IMR-90 (cell line): Measurements from ENCODE around the gene SLC38A8. TPM values are rescaled to one million over a fixed set of nuclear protein-coding genes. Genes with fewer than 3 reads are reported as not detected.

Experiments used
- ATAC-seq: fragments of 200-7000 bp; cut with Tn5 transposase; 2 replicates; pipeline ENCODE4 v1.9.1; 2020; ENCODE audit warnings: low read depth, mild to moderate bottlenecking, moderate library complexity
- BruUV-seq: library from RNA; stranded (reverse); fragments of 400-500 nt; replicated peaks from 2 replicates; lab custom pipeline; 2021; lab: Mats Ljungman, UMichigan
- CTCF ChIA-PET: fragments of 300-600 bp; formaldehyde crosslinking; extraction: SDS; loops from one replicate; lab custom pipeline; 2021; ENCODE audit warnings: antibody characterized with exemption; lab: Yijun Ruan, JAX
- POLR2A ChIA-PET: fragments of 300-600 bp; sonication (Branson Sonifier 250); formaldehyde crosslinking; loops from one replicate; lab custom pipeline; 2022; ENCODE audit warnings: antibody characterized with exemption; ENCODE audit not compliant: unreplicated experiment; lab: Charles Lee
- DNase-seq: peaks from one replicate; pipeline ENCODE4 v3.0.0; 2013
- H2AFZ ChIP-seq: replicated peaks from 2 replicates; pipeline ENCODE3; 2013; ENCODE audit warnings: low read length, mild to moderate bottlenecking; ENCODE audit not compliant: poor library complexity
- H2AK5ac ChIP-seq: 2 replicates; pipeline ENCODE4 v1.6.1; 2013; ENCODE audit warnings: low read depth, low read length, inconsistent platforms
- H2AK9ac ChIP-seq: replicated peaks from 2 replicates; pipeline ENCODE3; 2013; ENCODE audit warnings: mild to moderate bottlenecking, low read depth, low read length, moderate library complexity; ENCODE audit not compliant: poor library complexity
- H2BK120ac ChIP-seq: 2 replicates; pipeline ENCODE4 v1.6.1; 2013; ENCODE audit warnings: low read depth, low read length, inconsistent platforms
- H2BK15ac ChIP-seq: 3 replicates; pipeline ENCODE4 v1.6.1; 2013; ENCODE audit warnings: low read depth, low read length, inconsistent platforms
- H2BK20ac ChIP-seq: 2 replicates; pipeline ENCODE4 v1.6.1; 2013; ENCODE audit warnings: low read depth, mild to moderate bottlenecking, inconsistent platforms, low read length, moderate library complexity
- H2BK5ac ChIP-seq: 2 replicates; pipeline ENCODE4 v1.6.1; 2013; ENCODE audit warnings: mild to moderate bottlenecking, low read depth, low read length, inconsistent platforms; ENCODE audit not compliant: poor library complexity, severe bottlenecking
- H3K14ac ChIP-seq: replicated peaks from 2 replicates; pipeline ENCODE4 v1.6.1; 2013; ENCODE audit warnings: low read depth, low read length, inconsistent platforms
- H3K18ac ChIP-seq: 2 replicates; pipeline ENCODE4 v1.6.1; 2013; ENCODE audit warnings: low read depth, low read length, control low read depth
- H3K23ac ChIP-seq: 2 replicates; pipeline ENCODE4 v1.6.1; 2013; ENCODE audit warnings: low read depth, low read length, inconsistent platforms
- H3K27ac ChIP-seq: 2 replicates; pipeline ENCODE4 v1.5.1; 2013; ENCODE audit warnings: mild to moderate bottlenecking, control low read depth, low read length; ENCODE audit not compliant: insufficient read depth
- H3K27me3 ChIP-seq: 2 replicates; pipeline ENCODE4 v1.6.1; 2013; ENCODE audit warnings: low read length; ENCODE audit not compliant: control insufficient read depth, insufficient read depth
- H3K36me3 ChIP-seq: 2 replicates; pipeline ENCODE4 v1.6.1; 2013; ENCODE audit warnings: low read length, mixed read lengths; ENCODE audit not compliant: control insufficient read depth, insufficient read depth
- H3K4ac ChIP-seq: 2 replicates; pipeline ENCODE4 v1.6.1; 2013; ENCODE audit warnings: low read depth, low read length, inconsistent platforms
- H3K4me1 ChIP-seq: 2 replicates; pipeline ENCODE4 v1.6.1; 2013; ENCODE audit warnings: low read length, mixed read lengths; ENCODE audit not compliant: control insufficient read depth, insufficient read depth
- H3K4me2 ChIP-seq: 2 replicates; pipeline ENCODE4 v1.6.1; 2013; ENCODE audit warnings: low read depth, mild to moderate bottlenecking, control low read depth, low read length, moderate library complexity
- H3K4me3 ChIP-seq: 2 replicates; pipeline ENCODE4 v1.5.1; 2013; ENCODE audit warnings: low read depth, mild to moderate bottlenecking, control low read depth, low read length, moderate library complexity; ENCODE audit not compliant: insufficient read depth
- H3K56ac ChIP-seq: 2 replicates; pipeline ENCODE4 v1.6.1; 2013; ENCODE audit warnings: low read length, inconsistent platforms; ENCODE audit not compliant: insufficient read depth; ENCODE audit errors: extremely low read depth
- H3K79me1 ChIP-seq, 2 experiments: 2 replicates each; pipeline ENCODE4 v1.6.1; 2013; ENCODE audit warnings: low read length in 2 of 2, inconsistent platforms in 1 of 2, low read depth in 1 of 2
- H3K9ac ChIP-seq: 2 replicates; pipeline ENCODE4 v1.6.1; 2013; ENCODE audit warnings: low read depth, low read length, control low read depth
- H3K9me1 ChIP-seq: 2 replicates; pipeline ENCODE4 v1.6.1; 2013; ENCODE audit warnings: low read length, inconsistent platforms; ENCODE audit not compliant: insufficient read depth
- H3K9me3 ChIP-seq: 2 replicates; pipeline ENCODE4 v1.6.1; 2013; ENCODE audit warnings: low read length; ENCODE audit not compliant: control insufficient read depth, insufficient read depth
- H4K20me1 ChIP-seq: 2 replicates; pipeline ENCODE4 v1.6.1; 2013; ENCODE audit warnings: low read length, inconsistent platforms; ENCODE audit not compliant: insufficient read depth
- H4K5ac ChIP-seq: 2 replicates; pipeline ENCODE4 v1.6.1; 2013; ENCODE audit warnings: mild to moderate bottlenecking, low read depth, low read length, control low read depth
- H4K8ac ChIP-seq, 2 experiments: 2 replicates each; pipeline ENCODE4 v1.6.1; 2013; ENCODE audit warnings: low read depth in 2 of 2, low read length in 2 of 2, control low read depth in 1 of 2, inconsistent platforms in 1 of 2
- H4K91ac ChIP-seq: 2 replicates; pipeline ENCODE4 v1.6.1; 2013; ENCODE audit warnings: low read depth, low read length, inconsistent platforms; ENCODE audit not compliant: insufficient read depth
- MAFK ChIP-seq: IDR thresholded peaks from 2 replicates; pipeline ENCODE4 v1.6.1; 2012; ENCODE audit warnings: low read depth, low read length, improper control_type of control experiment
- MXI1 ChIP-seq: IDR thresholded peaks from 2 replicates; pipeline ENCODE4 v1.6.1; 2012; ENCODE audit warnings: low read depth, mild to moderate bottlenecking, low read length, moderate library complexity, borderline replicate concordance
- RFX5 ChIP-seq: IDR thresholded peaks from 2 replicates; pipeline ENCODE4 v1.8.0; 2012; ENCODE audit warnings: low read depth, mild to moderate bottlenecking, low read length, moderate library complexity
- WGBS, 2 experiments: methylation state at CpG; one replicate each; pipeline versions ENCODE4 v1.1.5 to v1.1.7; 2013; ENCODE audit warnings: missing lambda C conversion rate in 2 of 2; ENCODE audit not compliant: insufficient read length in 1 of 2; ENCODE audit errors: extremely low coverage in 2 of 2; 5-methylcytosine and 5-hydroxymethylcytosine counted together
- dilution Hi-C: fragments of 300-500 bp; cut with HindIII; formaldehyde crosslinking; loops from one replicate; pipeline ENCODE4 v1.14.3; 2018; ENCODE audit warnings: low sequenced_read_pairs; ENCODE audit not compliant: unreplicated experiment
- in situ Hi-C: fragments of 300-500 bp; cut with MboI; formaldehyde crosslinking; loops from 3 replicates; pipeline ENCODE4 v1.14.3; 2019; ENCODE audit warnings: low sequenced_read_pairs, inconsistent platforms, mixed read lengths
- intact Hi-C: fragments of 100-400 bp; cut with micrococcal nuclease; formaldehyde crosslinking; loops from 2 replicates; pipeline ENCODE4 v1.10.0; 2022
- polyA plus RNA-seq, 3 experiments: library from polyadenylated mRNA; depleted of rRNA; stranded (reverse); fragments of >200 nt; gene quantifications; 2 replicates each; pipeline ENCODE4 v1.2.3, GENCODE V29; 2012; ENCODE audit warnings: low replicate concordance in 1 of 3
- total RNA-seq: library from RNA; depleted of rRNA; stranded (reverse); fragments of >200 nt; gene quantifications from 2 replicates; pipeline ENCODE4 v1.2.3, GENCODE V29; 2012

Gene SLC38A8
- total and polyA plus RNA-seq, 2 of the 4 experiments (the other 2 are of a cell fraction): not detected

DNA sequence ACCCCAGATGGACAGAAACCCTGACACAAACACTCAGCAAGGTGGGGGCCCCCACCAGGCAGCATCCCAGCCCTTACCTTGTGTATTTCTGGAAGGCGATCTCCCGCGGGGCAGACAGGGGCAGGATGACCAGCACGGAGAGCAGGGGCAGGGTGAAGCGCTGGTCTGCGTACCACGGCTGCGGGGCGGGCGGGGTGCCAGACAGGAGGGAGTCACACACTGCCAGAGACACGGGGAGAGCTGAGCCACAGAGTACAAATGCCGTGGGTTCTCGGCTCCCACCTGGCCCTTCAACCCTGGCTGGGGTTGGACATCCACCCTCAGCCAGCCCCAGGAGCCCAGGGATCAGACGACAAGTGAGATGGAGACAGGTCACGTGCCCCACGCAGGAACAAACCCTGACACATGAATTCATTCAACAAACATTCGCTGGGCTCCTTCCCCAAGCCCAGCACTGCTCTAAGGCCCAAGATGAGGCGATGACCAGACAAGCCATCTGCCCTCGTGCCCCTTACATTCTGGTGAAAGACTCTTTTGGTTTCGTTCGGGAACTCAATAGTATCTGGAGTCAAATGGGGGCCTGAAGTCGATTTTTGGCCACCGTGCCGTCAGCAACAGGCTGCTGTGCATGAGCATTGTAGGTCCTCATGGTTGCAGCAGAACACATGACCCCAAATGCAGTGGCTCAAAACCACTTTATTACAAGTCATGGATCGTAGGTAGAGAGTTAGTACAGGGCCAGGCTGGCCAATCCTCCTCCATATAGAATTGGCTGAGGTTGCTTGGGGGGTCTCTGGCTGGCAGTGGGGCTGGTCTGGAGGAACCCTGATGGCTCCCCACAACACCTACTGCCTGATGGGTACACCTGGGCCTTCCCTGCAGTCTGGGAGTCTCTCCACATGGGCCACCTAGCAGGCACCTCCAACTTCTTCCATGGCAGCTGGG, 9.1 kb downstream of the SLC38A8 start:
- Histone ChIP-seq H3K18ac (no peak overlapping the region), H3K9ac (no peak overlapping the region), H3K36me3 (no peaks in the 10 kb centered on the region), H3K9me3 (peaks cover 13% of the 10 kb centered on the region), H3K14ac (no peak overlapping the region), H3K9me1 (no peaks in the 10 kb centered on the region; the same call in 1 of the 2 replicates), H2BK120ac (no peak overlapping the region), H3K56ac (no peak overlapping the region), H3K4me3 (no peak overlapping the region), H3K4ac (no peak overlapping the region), H2BK15ac (no peak overlapping the region), H3K23ac (no peak overlapping the region), H4K91ac (no peak overlapping the region), H4K5ac (no peak overlapping the region), H3K4me1 (no peaks in the 10 kb centered on the region), H2AK5ac (no peak overlapping the region), H2AK9ac (no peak overlapping the region), H3K27ac (no peak overlapping the region), H2AFZ (no peak overlapping the region), H2BK20ac (no peak overlapping the region), H4K8ac (no peak overlapping the region), H2BK5ac (no peak overlapping the region), H3K79me1 (no peaks in the 10 kb centered on the region), H4K20me1 (no peaks in the 10 kb centered on the region), H3K4me2 (no peak overlapping the region), H3K27me3 (peaks cover 57% of the 10 kb centered on the region)
- WGBS, 2 experiments: 67% methylated on average over 18 of the region's 25 CpGs; no CpG with 5 or more reads in 1 of the 2 experiments
- DNase-seq (no peak), ATAC-seq (no peak)
- TF ChIP-seq MXI1 (no peak), RFX5 (no peak), MAFK (no peak)
- no TSS peak for BruUV-seq
- POLR2A ChIA-PET: no interaction called here
- CTCF ChIA-PET: no interaction called here
- intact Hi-C loops (no loop called here), dilution Hi-C loops (no loop called here), in situ Hi-C loops (no loop called here)
